Measurements from ENCODE around the gene MMP24OS.

GRCh38 chr20:35240083-35240810, 37.7 kb downstream of the MMP24OS start:
- TF ChIP-seq CTCF (IDR thresholded peaks at IDR 0.05) (no peak), POLR2A (IDR thresholded peaks at IDR 0.05) (no peak)

All from gastroesophageal sphincter (tissue), 3 donors.